Measurements from ENCODE around the gene APOC4.

APOC4 gene

DNA sequence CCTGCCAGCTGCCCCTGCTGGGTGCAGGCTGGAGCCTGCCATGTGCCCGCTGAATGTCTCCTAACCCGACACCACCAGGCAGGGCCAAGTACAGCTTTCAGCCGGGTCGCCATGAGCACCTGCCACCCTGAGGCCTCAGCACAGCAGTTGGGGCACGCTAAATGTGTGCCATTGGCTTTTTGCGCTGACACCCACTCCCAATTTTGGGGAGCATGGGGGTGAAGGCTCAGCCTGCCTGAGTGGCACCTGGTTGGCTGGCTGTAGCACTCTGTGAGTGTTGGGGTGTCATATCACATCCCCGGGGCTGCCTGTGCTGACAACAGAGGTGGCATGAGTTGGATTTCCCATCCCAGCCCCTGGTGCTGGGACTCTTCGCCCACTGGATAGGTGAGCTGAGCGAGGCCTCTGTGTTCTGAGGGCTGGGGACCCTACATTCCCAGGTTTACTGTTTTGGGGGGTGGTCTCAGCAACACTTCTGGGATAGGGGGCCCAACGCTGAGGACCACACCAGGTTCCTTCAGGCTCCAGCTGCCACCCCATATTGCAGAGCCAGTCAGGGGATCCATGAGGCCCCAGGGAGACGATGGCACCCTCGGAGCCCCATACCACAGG is 52.0 kb downstream of the APOC4 start:
- DNase-seq (ENCODE audit: low read depth in 2 of 2): no peak

All from stimulated activated CD8-positive, alpha-beta memory T cell treated with anti-CD3 and anti-CD28 coated beads, Interleukin-15, amount 100 ng/mL, for 4 hours (primary cell).